ENCODE measurements around the gene PLD2.

The PLD2 gene

GRCh38 chr17:4788807-4789700 lies 17.9 kb upstream of the PLD2 start, which contains the start of gene GLTPD2:
Gene GLTPD2, plus strand, starts transcription at chr17:4788964. Its CDS starts 48 bp downstream, at chr17:4789012.
- in situ Hi-C loops (cut with MboI; ENCODE audit: low sequenced_read_pairs): no loop called here

- in situ Hi-C loops (cut with MboI; ENCODE audit: low sequenced_read_pairs): no loop called here
These were observed 17.3 kb upstream of the PLD2 start for GRCh38 chr17:4789701-4789950.

GRCh38 chr17:4789951-4790704 lies 16.8 kb upstream of the PLD2 start:
- in situ Hi-C loops (cut with MboI; ENCODE audit: low sequenced_read_pairs): no loop called here

GRCh38 chr17:4790705-4791088 lies 16.3 kb upstream of the PLD2 start:
- in situ Hi-C loops (cut with MboI; ENCODE audit: low sequenced_read_pairs): no loop called here

GRCh38 chr17:4795168-4795567 lies 11.8 kb upstream of the PLD2 start:
- in situ Hi-C loops (cut with MboI; ENCODE audit: low sequenced_read_pairs): no loop called here

GRCh38 chr17:4796552-4796920 lies 10.4 kb upstream of the PLD2 start:
- in situ Hi-C loops (cut with MboI; ENCODE audit: low sequenced_read_pairs): no loop called here

GRCh38 chr17:4800462-4801196 lies 6.3 kb upstream of the PLD2 start:
- in situ Hi-C loops (cut with MboI; ENCODE audit: low sequenced_read_pairs): no loop called here

- in situ Hi-C loops (cut with MboI; ENCODE audit: low sequenced_read_pairs): no loop called here
These were observed 4.7 kb upstream of the PLD2 start, which contains the start of gene C17orf114 for GRCh38 chr17:4802228-4802627. Gene C17orf114, minus strand, starts transcription at chr17:4802328.

- in situ Hi-C loops (cut with MboI; ENCODE audit: low sequenced_read_pairs): no loop called here
These were observed 536 bp upstream of the PLD2 start for GRCh38 chr17:4806456-4806776.

- in situ Hi-C loops (cut with MboI; ENCODE audit: low sequenced_read_pairs): no loop called here
These were observed 839 bp downstream of the PLD2 start for GRCh38 chr17:4807605-4808377.

GRCh38 chr17:4808378-4808767 lies 1.4 kb downstream of the PLD2 start:
- in situ Hi-C loops (cut with MboI; ENCODE audit: low sequenced_read_pairs): no loop called here

- in situ Hi-C loops (cut with MboI; ENCODE audit: low sequenced_read_pairs): no loop called here
These were observed 3.8 kb downstream of the PLD2 start for GRCh38 chr17:4810696-4811290.

- in situ Hi-C loops (cut with MboI; ENCODE audit: low sequenced_read_pairs): no loop called here
These were observed 4.5 kb downstream of the PLD2 start for GRCh38 chr17:4811471-4811870.

- in situ Hi-C loops (cut with MboI; ENCODE audit: low sequenced_read_pairs): no loop called here
These were observed 5.7 kb downstream of the PLD2 start for GRCh38 chr17:4812690-4813089.

GRCh38 chr17:4815043-4815675 lies 8.2 kb downstream of the PLD2 start:
- in situ Hi-C loops (cut with MboI; ENCODE audit: low sequenced_read_pairs): no loop called here

GRCh38 chr17:4816826-4817225 lies 9.9 kb downstream of the PLD2 start:
- in situ Hi-C loops (cut with MboI; ENCODE audit: low sequenced_read_pairs): no loop called here

GRCh38 chr17:4818276-4818675 lies 11.3 kb downstream of the PLD2 start:
- in situ Hi-C loops (cut with MboI; ENCODE audit: low sequenced_read_pairs): no loop called here

GRCh38 chr17:4822835-4823234 lies 15.9 kb downstream of the PLD2 start:
- in situ Hi-C loops (cut with MboI; ENCODE audit: low sequenced_read_pairs): no loop called here

- in situ Hi-C loops (cut with MboI; ENCODE audit: low sequenced_read_pairs): no loop called here
These were observed 16.6 kb downstream of the PLD2 start for GRCh38 chr17:4823373-4824089.

- in situ Hi-C loops (cut with MboI; ENCODE audit: low sequenced_read_pairs): no loop called here
These were observed 20.4 kb downstream of the PLD2 start for GRCh38 chr17:4827399-4827798.
